Islet of Langerhans (tissue), 1 donor: ENCODE data around the gene TMPRSS7.

Experiments used
- FAIRE-seq: peaks from one replicate; lab custom pipeline; 2011; peaks lifted over from hg19 to GRCh38; lab: Jason Lieb, UNC

TMPRSS7 gene

GRCh38 chr3:112129925-112130637, 95.5 kb downstream of the TMPRSS7 start:
- FAIRE-seq = no peak

DNA sequence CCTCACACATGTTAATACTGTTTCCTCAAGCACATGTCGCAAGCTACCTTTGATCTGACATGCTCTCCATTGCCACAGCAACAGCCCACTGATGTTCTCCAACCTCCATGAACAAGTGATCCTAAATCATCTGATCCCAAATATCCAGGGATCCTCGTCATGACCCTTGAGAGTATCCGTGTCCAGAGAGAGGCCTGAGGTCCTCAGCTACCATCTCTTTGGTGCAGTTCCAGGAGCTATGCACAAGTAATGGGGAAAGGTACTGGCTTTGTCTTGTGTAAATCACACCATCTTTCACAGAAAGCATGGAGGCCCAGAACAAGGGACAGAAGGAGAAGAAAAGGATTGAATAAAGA, 96.1 kb downstream of the TMPRSS7 start:
- FAIRE-seq = no peak
